ENCODE results near the gene THAP4.

The THAP4 gene

DNA sequence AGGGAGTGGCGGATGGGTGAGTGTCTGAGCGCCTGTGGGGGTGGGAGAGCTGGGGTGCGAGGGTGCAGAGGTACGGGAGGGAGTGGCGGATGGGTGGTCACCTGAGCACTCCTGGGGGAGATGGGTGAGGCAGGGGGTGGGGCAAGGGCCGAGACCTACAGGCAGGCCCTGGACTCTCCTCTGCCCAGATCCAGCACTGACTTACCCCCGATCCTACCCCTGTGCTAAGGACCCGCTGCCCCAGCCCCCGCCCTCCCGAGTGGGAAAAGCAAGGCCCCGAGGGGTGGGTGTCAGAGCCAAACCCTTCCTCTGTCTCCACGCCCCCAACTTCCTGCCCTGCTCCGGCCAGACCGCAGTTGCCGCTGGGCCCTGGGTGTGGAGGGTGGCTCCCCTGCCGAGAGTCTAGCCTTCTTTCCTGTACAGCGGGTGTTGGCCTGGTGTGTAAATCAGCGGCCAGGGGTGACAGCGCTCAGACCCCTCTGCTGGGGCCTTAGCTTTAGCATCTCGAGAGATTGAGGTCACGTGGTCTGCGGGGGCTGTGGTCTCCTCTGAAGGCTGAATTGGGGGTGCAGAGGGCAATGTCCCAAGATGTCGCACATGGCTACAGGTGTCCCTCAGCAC, 65.9 kb downstream of the THAP4 start:
- Histone ChIP-seq H3K27ac (ENCODE audit: low read depth, low read length) (no peak overlapping the region), H3K9me3 (ENCODE audit: insufficient read depth, low read length) (no peaks in the 10 kb centered on the region)
- TF ChIP-seq EZH2phosphoT487 (conservative IDR thresholded peaks at IDR 0.05; ENCODE audit: low read length) = no peak
- TF ChIP-seq, protein P1, sequence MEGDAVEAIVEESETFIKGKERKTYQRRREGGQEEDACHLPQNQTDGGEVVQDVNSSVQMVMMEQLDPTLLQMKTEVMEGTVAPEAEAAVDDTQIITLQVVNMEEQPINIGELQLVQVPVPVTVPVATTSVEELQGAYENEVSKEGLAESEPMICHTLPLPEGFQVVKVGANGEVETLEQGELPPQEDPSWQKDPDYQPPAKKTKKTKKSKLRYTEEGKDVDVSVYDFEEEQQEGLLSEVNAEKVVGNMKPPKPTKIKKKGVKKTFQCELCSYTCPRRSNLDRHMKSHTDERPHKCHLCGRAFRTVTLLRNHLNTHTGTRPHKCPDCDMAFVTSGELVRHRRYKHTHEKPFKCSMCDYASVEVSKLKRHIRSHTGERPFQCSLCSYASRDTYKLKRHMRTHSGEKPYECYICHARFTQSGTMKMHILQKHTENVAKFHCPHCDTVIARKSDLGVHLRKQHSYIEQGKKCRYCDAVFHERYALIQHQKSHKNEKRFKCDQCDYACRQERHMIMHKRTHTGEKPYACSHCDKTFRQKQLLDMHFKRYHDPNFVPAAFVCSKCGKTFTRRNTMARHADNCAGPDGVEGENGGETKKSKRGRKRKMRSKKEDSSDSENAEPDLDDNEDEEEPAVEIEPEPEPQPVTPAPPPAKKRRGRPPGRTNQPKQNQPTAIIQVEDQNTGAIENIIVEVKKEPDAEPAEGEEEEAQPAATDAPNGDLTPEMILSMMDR (IDR thresholded peaks at IDR 0.05; ENCODE audit: insufficient read depth, low read length, poor library complexity, severe bottlenecking) = no peak

DNA sequence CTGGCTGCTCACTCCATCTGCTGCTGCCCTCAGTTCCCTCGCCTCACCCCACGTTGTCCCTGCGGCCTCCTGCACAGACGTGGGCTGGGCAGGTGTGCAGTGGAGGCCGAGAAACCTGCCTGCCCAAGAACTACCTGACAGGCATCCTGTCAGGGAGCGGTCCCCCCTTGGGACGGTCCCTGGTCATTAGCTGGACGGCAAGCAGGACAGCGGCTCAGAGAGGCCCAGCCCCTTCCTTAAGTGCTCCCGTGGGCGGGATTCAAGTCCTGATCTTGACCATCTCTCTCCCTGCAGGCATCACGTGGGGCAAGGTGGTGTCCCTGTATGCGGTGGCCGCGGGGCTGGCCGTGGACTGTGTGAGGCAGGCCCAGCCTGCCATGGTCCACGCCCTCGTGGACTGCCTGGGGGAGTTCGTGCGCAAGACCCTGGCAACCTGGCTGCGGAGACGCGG, 67.1 kb downstream of the THAP4 start:
- H3K4me3 ChIP-seq (ENCODE audit: insufficient read depth, low read length, poor library complexity, severe bottlenecking) = no peak overlapping the region
- H4K20me1 ChIP-seq (ENCODE audit: low read depth, low read length) = no peaks in the 10 kb centered on the region
- no peak overlapping the region for H3K27ac ChIP-seq (ENCODE audit: low read depth, low read length)
- no peaks in the 10 kb centered on the region for H3K27me3 ChIP-seq (ENCODE audit: low read length)
- H3K9me3 ChIP-seq (ENCODE audit: insufficient read depth, low read length) = no peaks in the 10 kb centered on the region
- TF ChIP-seq EZH2phosphoT487 (conservative IDR thresholded peaks at IDR 0.05; ENCODE audit: low read length) = no peak
- TF ChIP-seq, protein P1 (IDR thresholded peaks at IDR 0.05; ENCODE audit: insufficient read depth, low read length, poor library complexity, severe bottlenecking) = no peak
- H3K9me2 ChIP-seq (replicated peaks; ENCODE audit: insufficient read depth, low read length) = no peaks in the 10 kb centered on the region
- H2AFZ ChIP-seq (ENCODE audit: low read depth, low read length, severe bottlenecking) = no peak overlapping the region
- no peaks in the 10 kb centered on the region for H3K36me3 ChIP-seq (ENCODE audit: low read length)
- H3K79me2 ChIP-seq (ENCODE audit: insufficient read depth, low read length) = no peaks in the 10 kb centered on the region
- H3K4me2 ChIP-seq (ENCODE audit: low read depth, low read length, poor library complexity, severe bottlenecking) = no peak overlapping the region
- H3F3A ChIP-seq (ENCODE audit: insufficient read depth) = no peaks in the 10 kb centered on the region
- H3K9ac ChIP-seq (ENCODE audit: low read length) = no peak overlapping the region

More for the DNA sequence above, 65.9 kb downstream of the THAP4 start:
- H3K27me3 ChIP-seq (ENCODE audit: low read length) = no peaks in the 10 kb centered on the region
- no peaks in the 10 kb centered on the region for H3K9me2 ChIP-seq (replicated peaks; ENCODE audit: insufficient read depth, low read length)
- no peaks in the 10 kb centered on the region for H3F3A ChIP-seq (ENCODE audit: insufficient read depth)
- no peaks in the 10 kb centered on the region for H3K79me2 ChIP-seq (ENCODE audit: insufficient read depth, low read length)
- no peaks in the 10 kb centered on the region for H4K20me1 ChIP-seq (ENCODE audit: low read depth, low read length)
- no peak overlapping the region for H3K4me2 ChIP-seq (ENCODE audit: low read depth, low read length, poor library complexity, severe bottlenecking)
- H2AFZ ChIP-seq (ENCODE audit: low read depth, low read length, severe bottlenecking) = no peak overlapping the region
- no peaks in the 10 kb centered on the region for H3K36me3 ChIP-seq (ENCODE audit: low read length)
- no peak overlapping the region for H3K9ac ChIP-seq (ENCODE audit: low read length)
- no peak overlapping the region for H3K4me3 ChIP-seq (ENCODE audit: insufficient read depth, low read length, poor library complexity, severe bottlenecking)

DNA sequence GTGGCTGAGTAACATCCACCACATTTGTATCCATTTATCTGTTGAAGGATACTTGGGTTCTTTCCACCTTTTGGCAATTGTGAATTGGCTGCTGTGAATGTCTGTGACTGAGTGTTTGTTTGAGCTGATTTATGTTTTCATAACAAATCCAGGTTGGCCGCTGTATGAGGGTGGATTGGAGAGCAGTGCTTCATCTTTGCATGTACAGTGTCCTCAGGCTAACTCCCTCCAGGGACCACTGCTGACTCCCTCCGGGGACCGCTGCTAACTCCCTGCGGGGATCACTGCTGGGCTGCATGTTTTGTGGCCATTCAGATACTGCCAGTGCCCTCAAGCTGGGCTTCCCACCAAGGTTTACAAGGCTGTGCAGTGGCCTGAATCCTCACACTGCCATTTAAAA, 68.2 kb downstream of the THAP4 start:
- Histone ChIP-seq H3K9me3 (ENCODE audit: insufficient read depth, low read length) (no peaks in the 10 kb centered on the region), H3K9me2 (replicated peaks; ENCODE audit: insufficient read depth, low read length) (no peaks in the 10 kb centered on the region), H3K27ac (ENCODE audit: low read depth, low read length) (no peak overlapping the region), H3F3A (ENCODE audit: insufficient read depth) (no peaks in the 10 kb centered on the region), H3K27me3 (ENCODE audit: low read length) (no peaks in the 10 kb centered on the region), H2AFZ (ENCODE audit: low read depth, low read length, severe bottlenecking) (no peak overlapping the region), H3K79me2 (ENCODE audit: insufficient read depth, low read length) (no peaks in the 10 kb centered on the region), H3K36me3 (ENCODE audit: low read length) (no peaks in the 10 kb centered on the region), H3K9ac (ENCODE audit: low read length) (no peak overlapping the region), H3K4me2 (ENCODE audit: low read depth, low read length, poor library complexity, severe bottlenecking) (no peak overlapping the region), H4K20me1 (ENCODE audit: low read depth, low read length) (no peaks in the 10 kb centered on the region), H3K4me3 (ENCODE audit: insufficient read depth, low read length, poor library complexity, severe bottlenecking) (no peak overlapping the region)
- TF ChIP-seq, protein P1 (IDR thresholded peaks at IDR 0.05; ENCODE audit: insufficient read depth, low read length, poor library complexity, severe bottlenecking) = no peak
- TF ChIP-seq EZH2phosphoT487 (conservative IDR thresholded peaks at IDR 0.05; ENCODE audit: low read length) = no peak

Measured in SU-DHL-6 (cell line).